Fibroblast of skin of left biceps (primary cell): ENCODE results near the gene MCAT.

ENCODE experiments used
- DNase-seq, 2 experiments: peaks; one replicate each; pipeline ENCODE4 v3.0.0-alpha.2; 2013; ENCODE audit warnings: low read depth in 2 of 2

The MCAT gene

GRCh38 chr22:43094085-43094484 is 49.1 kb downstream of the MCAT start:
- no peak for DNase-seq

DNA sequence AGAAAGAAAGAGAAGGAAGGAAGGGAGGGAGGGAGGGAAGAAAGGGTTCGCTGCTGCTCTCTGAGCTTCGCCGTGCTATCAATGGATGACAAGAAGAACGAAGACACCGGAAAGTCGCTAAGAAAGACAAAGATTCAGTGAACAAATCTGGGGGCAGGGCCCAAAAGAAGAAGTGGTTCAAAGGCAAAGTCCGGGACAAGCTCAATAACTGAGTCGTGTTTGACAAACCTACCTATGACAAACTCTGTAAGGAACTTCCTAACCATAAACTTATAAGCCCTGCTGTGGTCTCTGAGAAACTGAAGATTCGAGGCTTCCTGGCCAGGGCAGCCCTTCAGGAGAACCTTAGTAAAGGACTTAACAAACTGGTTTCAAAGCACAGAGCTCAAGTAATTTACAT is 51.1 kb downstream of the MCAT start:
- DNase-seq = no peak

GRCh38 chr22:43090130-43090789 is 52.9 kb downstream of the MCAT start:
- DNase-seq = peak; percentile 73 to 76

- DNase-seq = peak; percentile 50 to 55
Observed at GRCh38 chr22:43088984-43089717, 54.0 kb downstream of the MCAT start, which contains the start of gene TTLL1. TTLL1 (minus strand) TSS chr22:43089391; CDS start chr22:43075586, 13,805 bp downstream.

DNA sequence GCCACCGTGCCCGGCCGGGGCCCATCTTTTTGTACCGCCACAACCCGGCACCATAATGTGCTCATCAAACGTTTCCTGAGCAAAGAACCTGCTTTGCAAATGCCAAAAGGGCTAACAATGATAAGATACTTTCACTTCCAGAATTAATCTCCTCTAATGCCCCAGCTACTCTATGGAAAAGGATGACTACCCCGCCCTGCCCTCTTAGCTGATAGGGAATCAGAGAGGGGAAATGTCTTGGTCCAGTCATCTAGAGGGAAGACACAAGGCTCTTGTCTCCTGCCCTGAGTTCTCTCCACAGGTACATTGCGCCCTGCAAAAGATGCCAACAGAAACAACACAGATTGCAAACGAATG is 54.6 kb downstream of the MCAT start:
- DNase-seq = no peak

- no peak for DNase-seq
Observed at GRCh38 chr22:43085658-43086606, 57.3 kb downstream of the MCAT start.
